B cell (primary cell): Measurements from ENCODE around the gene RXFP1. TPM values are rescaled to one million over a fixed set of nuclear protein-coding genes. Genes with fewer than 3 reads are reported as not detected.

Source experiments
- ATAC-seq: fragments of 200-7000 bp; cut with Tn5 transposase; one replicate; pipeline ENCODE4 v1.10.0; 2021; ENCODE audit warnings: low read depth, mild to moderate bottlenecking, moderate number of reproducible peaks, moderate library complexity
- CTCF ChIA-PET: fragments of 350-600 bp; sonication (Branson Sonifier 250); formaldehyde crosslinking; loops from one replicate; lab custom pipeline; 2021; ENCODE audit warnings: antibody characterized with exemption, inconsistent platforms; lab: Charles Lee
- POLR2A ChIA-PET: fragments of 350-600 bp; sonication (Branson Sonifier 250); formaldehyde crosslinking; loops from one replicate; lab custom pipeline; 2021; ENCODE audit warnings: antibody characterized with exemption; lab: Charles Lee
- DNase-seq: peaks from one replicate; pipeline ENCODE4 v3.0.0; 2013
- H2AFZ ChIP-seq: 2 replicates; pipeline ENCODE4 v1.6.1; 2012; ENCODE audit warnings: mild to moderate bottlenecking, low read depth, low read length; ENCODE audit not compliant: insufficient read depth, poor library complexity, severe bottlenecking
- H3K27ac ChIP-seq, 2 donors: 1 replicate in 1 of 2; 2 replicates in 1 of 2; pipeline ENCODE4 v1.5.1; 2012 to 2013; ENCODE audit warnings: low read length in 2 of 2, mild to moderate bottlenecking in 2 of 2, moderate library complexity in 1 of 2
- H3K27me3 ChIP-seq, 4 experiments: fragments of 200-600 bp in 1 of 4; sonication (generic) in 1 of 4; replicated peaks in 1 of 4; 1 replicate in 2 of 4; 2 replicates in 2 of 4; pipeline versions ENCODE4 v1.6.1 to v1.7.0; 2013 to 2016; ENCODE audit warnings: low read length in 3 of 4, mild to moderate bottlenecking in 2 of 4, mixed read lengths in 1 of 4, moderate library complexity in 1 of 4; ENCODE audit not compliant: insufficient read depth in 4 of 4, control insufficient read depth in 3 of 4; ENCODE audit errors: control extremely low read depth in 1 of 4
- H3K36me3 ChIP-seq, 2 experiments: replicated peaks in 1 of 2; 1 replicate in 1 of 2; 2 replicates in 1 of 2; pipeline versions ENCODE4 v1.6.1 to v1.7.1; 2013; ENCODE audit warnings: low read length in 1 of 2; ENCODE audit not compliant: insufficient read depth in 2 of 2, control insufficient read depth in 1 of 2; ENCODE audit errors: control extremely low read depth in 1 of 2, extremely low read depth in 1 of 2
- H3K4me1 ChIP-seq, 2 donors: fragments of 200-600 bp in 1 of 2; sonication (generic) in 1 of 2; 1 replicate in 1 of 2; 2 replicates in 1 of 2; pipeline versions ENCODE4 v1.5.1 to v1.6.1; 2013 to 2017; ENCODE audit warnings: low read length in 2 of 2; ENCODE audit not compliant: control insufficient read depth in 2 of 2, insufficient read depth in 2 of 2
- H3K4me2 ChIP-seq: replicated peaks from 2 replicates; pipeline ENCODE3; 2012; ENCODE audit warnings: mild to moderate bottlenecking, low read depth, low read length; ENCODE audit not compliant: poor library complexity, severe bottlenecking
- H3K4me3 ChIP-seq, 5 experiments: fragments of 200-600 bp in 1 of 5; sonication (generic) in 1 of 5; 1 replicate in 3 of 5; 2 replicates in 2 of 5; pipeline versions ENCODE4 v1.5.1 to v1.7.0; 2011 to 2016; ENCODE audit warnings: low read length in 4 of 5, mild to moderate bottlenecking in 4 of 5, low read depth in 2 of 5, control low read depth in 1 of 5, moderate library complexity in 1 of 5; ENCODE audit not compliant: insufficient read depth in 1 of 5; ENCODE audit errors: control extremely low read depth in 1 of 5, extremely low read depth in 1 of 5
- H3K79me2 ChIP-seq: fragments of 200-600 bp; sonication (generic); one replicate; pipeline ENCODE4 v1.6.0; 2016; ENCODE audit warnings: low read length; ENCODE audit not compliant: control insufficient read depth, insufficient read depth
- H3K9ac ChIP-seq: fragments of 200-600 bp; sonication (generic); 2 replicates; pipeline ENCODE4 v1.6.1; 2017; ENCODE audit warnings: mild to moderate bottlenecking, low read length, moderate library complexity
- H3K9me3 ChIP-seq, 3 donors: one replicate each; pipeline versions ENCODE4 v1.6.1 to v1.7.1; 2013; ENCODE audit warnings: low read length in 2 of 3; ENCODE audit not compliant: control insufficient read depth in 2 of 3, insufficient read depth in 1 of 3; ENCODE audit errors: control extremely low read depth in 1 of 3
- H4K20me1 ChIP-seq: 2 replicates; pipeline ENCODE4 v1.6.0; 2012; ENCODE audit warnings: mild to moderate bottlenecking, low read length; ENCODE audit not compliant: insufficient read depth, control insufficient read depth, poor library complexity, severe bottlenecking
- H3K27ac Mint-ChIP-seq: one replicate; pipeline ENCODE4 v1.8.0; 2021; ENCODE audit warnings: mixed read lengths
- H3K27me3 Mint-ChIP-seq: one replicate; pipeline ENCODE4 v1.8.0; 2021; ENCODE audit warnings: mixed read lengths
- H3K4me1 Mint-ChIP-seq: one replicate; pipeline ENCODE4 v1.8.0; 2021; ENCODE audit warnings: mixed read lengths
- H3K4me3 Mint-ChIP-seq: one replicate; pipeline ENCODE4 v1.8.0; 2021; ENCODE audit warnings: mixed read lengths
- H3K9me3 Mint-ChIP-seq: one replicate; pipeline ENCODE4 v1.8.0; 2022; ENCODE audit warnings: mixed read lengths; ENCODE audit not compliant: insufficient read depth
- CTCF ChIP-seq: fragments of 200-600 bp; IDR thresholded peaks from one replicate; pipeline ENCODE4 v1.8.0; 2022; ENCODE audit warnings: antibody characterized with exemption, mild to moderate bottlenecking
- EZH2 ChIP-seq: IDR thresholded peaks from 2 replicates; pipeline ENCODE4 v1.6.1; 2012; ENCODE audit warnings: borderline replicate concordance, low read depth, mild to moderate bottlenecking, moderate library complexity, low read length; ENCODE audit not compliant: insufficient read depth, poor library complexity, severe bottlenecking
- WGBS: methylation state at CpG from one replicate; pipeline ENCODE4 v1.1.5; 2013; ENCODE audit warnings: missing lambda C conversion rate; ENCODE audit not compliant: insufficient coverage; 5-methylcytosine and 5-hydroxymethylcytosine counted together
- intact Hi-C: fragments of 100-400 bp; cut with micrococcal nuclease; formaldehyde crosslinking; loops from one replicate; pipeline ENCODE4 v1.10.0; 2022
- polyA plus RNA-seq: library from polyadenylated mRNA; depleted of rRNA; stranded (reverse); fragments of >200 nt; gene quantifications from 2 replicates; pipeline ENCODE4 v1.2.3, GENCODE V29; 2012
- total RNA-seq, 2 donors: library from RNA; stranded (reverse); fragments of 120-200 nt in 1 of 2; gene quantifications; 1 replicate in 1 of 2; 2 replicates in 1 of 2; pipeline versions ENCODE4 v1.2.3 to v1.2.4, GENCODE V29; 2013 to 2022

Gene RXFP1
- total and polyA plus RNA-seq, 2 donors (not counting 1 experiment from before 2014, with no cell fraction given), result not detected

GRCh38 chr4:158604369-158604768 lies 82.7 kb downstream of the RXFP1 start:
- Histone ChIP-seq H3K4me2 (no peak overlapping the region), H3K36me3 (no peaks in the 10 kb centered on the region), H3K27ac (no peak overlapping the region), H3K9me3 (no peaks in the 10 kb centered on the region), H3K4me1 (no peaks in the 10 kb centered on the region), H4K20me1 (no peaks in the 10 kb centered on the region), H2AFZ (no peak overlapping the region), H3K4me3 (no peak overlapping the region), H3K27me3 (no peaks in the 10 kb centered on the region), H3K79me2 (no peaks in the 10 kb centered on the region), H3K9ac (no peak overlapping the region)
- H3K27me3 Mint-ChIP-seq, result peaks cover 12% of the 10 kb centered on the region
- H3K4me3 Mint-ChIP-seq, result no peak overlapping the region
- TF ChIP-seq EZH2 (no peak), CTCF (no peak)
- ChIA-PET POLR2A (no interaction called here), CTCF (no interaction called here)
- H3K9me3 Mint-ChIP-seq, result no peaks in the 10 kb centered on the region
- H3K27ac Mint-ChIP-seq, result no peak overlapping the region
- DNase-seq (no peak), ATAC-seq (no peak)
- no peaks in the 10 kb centered on the region for H3K4me1 Mint-ChIP-seq
- intact Hi-C loops, result no loop called here

GRCh38 chr4:158605393-158605792 lies 83.7 kb downstream of the RXFP1 start:
- H3K27ac Mint-ChIP-seq, result no peak overlapping the region
- Histone ChIP-seq H3K9ac (no peak overlapping the region), H2AFZ (no peak overlapping the region), H4K20me1 (no peaks in the 10 kb centered on the region), H3K9me3 (no peaks in the 10 kb centered on the region), H3K4me3 (no peak overlapping the region), H3K4me1 (peaks cover 0 to under 1% of the 10 kb centered on the region in 2 donors), H3K36me3 (no peaks in the 10 kb centered on the region), H3K27ac (no peak overlapping the region), H3K27me3 (no peaks in the 10 kb centered on the region), H3K4me2 (no peak overlapping the region), H3K79me2 (no peaks in the 10 kb centered on the region)
- H3K4me3 Mint-ChIP-seq, result no peak overlapping the region
- H3K4me1 Mint-ChIP-seq, result peaks cover under 1% of the 10 kb centered on the region
- ChIA-PET CTCF (no interaction called here), POLR2A (no interaction called here)
- ATAC-seq (no peak), DNase-seq (no peak)
- intact Hi-C loops, result no loop called here
- peaks cover 15% of the 10 kb centered on the region for H3K27me3 Mint-ChIP-seq
- 83% methylated on average over 2 of the region's 6 CpGs for WGBS
- TF ChIP-seq CTCF, result no peak
- no peaks in the 10 kb centered on the region for H3K9me3 Mint-ChIP-seq
